ENCODE results near the gene IGSF21. TPM values are rescaled to one million over a fixed set of nuclear protein-coding genes. Genes with fewer than 3 reads are reported as not detected.

The IGSF21 gene
- total and polyA plus RNA-seq, 4 donors = 0.31 to 1.5 (median 0.88) TPM

- Histone ChIP-seq H3K4me3 (ENCODE audit: low read depth in 1 of 3, low read length in 3 of 3) (no peak overlapping the region), H3K9me3 (ENCODE audit: control insufficient read depth in 4 of 4, low read length in 3 of 4) (no peaks in the 10 kb centered on the region), H3K9ac (ENCODE audit: low read depth in 1 of 2, low read length in 2 of 2) (no peak overlapping the region), H3K4me1 (ENCODE audit: control insufficient read depth in 4 of 4, insufficient read depth in 4 of 4, low read length in 3 of 4) (peaks cover 0 to 4% (median 0%) of the 10 kb centered on the region in 4 donors), H3K27ac (ENCODE audit: low read depth in 1 of 2, low read length in 2 of 2) (no peak overlapping the region), H3K36me3 (ENCODE audit: control insufficient read depth in 4 of 4, insufficient read depth in 3 of 4, low read depth in 1 of 4, low read length in 3 of 4) (no peaks in the 10 kb centered on the region), H3K27me3 (ENCODE audit: control insufficient read depth in 4 of 4, insufficient read depth in 4 of 4, low read length in 3 of 4) (peaks cover 0 to 2% (median under 1%) of the 10 kb centered on the region in 4 donors)
- 74% methylated on average over 18 of the region's 18 CpGs for WGBS
- TF ChIP-seq SP1 (IDR thresholded peaks at IDR 0.05) (no peak), REST (IDR thresholded peaks at IDR 0.05) (no peak), FOXA2 (IDR thresholded peaks at IDR 0.05) (no peak), TAF1 (conservative IDR thresholded peaks at IDR 0.05) (no peak), RXRA (IDR thresholded peaks at IDR 0.05) (no peak), EGR1 (IDR thresholded peaks at IDR 0.05; ENCODE audit: low read depth in 2 of 2) (no peak), YY1 (IDR thresholded peaks at IDR 0.05) (no peak), GABPA (IDR thresholded peaks at IDR 0.05 in 1 of 2, conservative IDR thresholded peaks at IDR 0.05 in 1 of 2) (no peak), ATF3 (IDR thresholded peaks at IDR 0.05) (no peak), NR2F2 (IDR thresholded peaks at IDR 0.05) (no peak), FOXA1 (IDR thresholded peaks at IDR 0.05) (no peak), RAD21 (IDR thresholded peaks at IDR 0.05) (no peak), HNF4A (conservative IDR thresholded peaks at IDR 0.05) (no peak), JUND (IDR thresholded peaks at IDR 0.05) (no peak), HNF4G (IDR thresholded peaks at IDR 0.05) (no peak)
- TF ChIP-seq, protein P1, sequence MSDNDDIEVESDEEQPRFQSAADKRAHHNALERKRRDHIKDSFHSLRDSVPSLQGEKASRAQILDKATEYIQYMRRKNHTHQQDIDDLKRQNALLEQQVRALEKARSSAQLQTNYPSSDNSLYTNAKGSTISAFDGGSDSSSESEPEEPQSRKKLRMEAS (IDR thresholded peaks at IDR 0.05) = no peak
- TF ChIP-seq, protein P2, sequence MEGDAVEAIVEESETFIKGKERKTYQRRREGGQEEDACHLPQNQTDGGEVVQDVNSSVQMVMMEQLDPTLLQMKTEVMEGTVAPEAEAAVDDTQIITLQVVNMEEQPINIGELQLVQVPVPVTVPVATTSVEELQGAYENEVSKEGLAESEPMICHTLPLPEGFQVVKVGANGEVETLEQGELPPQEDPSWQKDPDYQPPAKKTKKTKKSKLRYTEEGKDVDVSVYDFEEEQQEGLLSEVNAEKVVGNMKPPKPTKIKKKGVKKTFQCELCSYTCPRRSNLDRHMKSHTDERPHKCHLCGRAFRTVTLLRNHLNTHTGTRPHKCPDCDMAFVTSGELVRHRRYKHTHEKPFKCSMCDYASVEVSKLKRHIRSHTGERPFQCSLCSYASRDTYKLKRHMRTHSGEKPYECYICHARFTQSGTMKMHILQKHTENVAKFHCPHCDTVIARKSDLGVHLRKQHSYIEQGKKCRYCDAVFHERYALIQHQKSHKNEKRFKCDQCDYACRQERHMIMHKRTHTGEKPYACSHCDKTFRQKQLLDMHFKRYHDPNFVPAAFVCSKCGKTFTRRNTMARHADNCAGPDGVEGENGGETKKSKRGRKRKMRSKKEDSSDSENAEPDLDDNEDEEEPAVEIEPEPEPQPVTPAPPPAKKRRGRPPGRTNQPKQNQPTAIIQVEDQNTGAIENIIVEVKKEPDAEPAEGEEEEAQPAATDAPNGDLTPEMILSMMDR (IDR thresholded peaks at IDR 0.05; ENCODE audit: low read depth, low read length, missing input control) = no peak
- TF ChIP-seq, protein P3, sequence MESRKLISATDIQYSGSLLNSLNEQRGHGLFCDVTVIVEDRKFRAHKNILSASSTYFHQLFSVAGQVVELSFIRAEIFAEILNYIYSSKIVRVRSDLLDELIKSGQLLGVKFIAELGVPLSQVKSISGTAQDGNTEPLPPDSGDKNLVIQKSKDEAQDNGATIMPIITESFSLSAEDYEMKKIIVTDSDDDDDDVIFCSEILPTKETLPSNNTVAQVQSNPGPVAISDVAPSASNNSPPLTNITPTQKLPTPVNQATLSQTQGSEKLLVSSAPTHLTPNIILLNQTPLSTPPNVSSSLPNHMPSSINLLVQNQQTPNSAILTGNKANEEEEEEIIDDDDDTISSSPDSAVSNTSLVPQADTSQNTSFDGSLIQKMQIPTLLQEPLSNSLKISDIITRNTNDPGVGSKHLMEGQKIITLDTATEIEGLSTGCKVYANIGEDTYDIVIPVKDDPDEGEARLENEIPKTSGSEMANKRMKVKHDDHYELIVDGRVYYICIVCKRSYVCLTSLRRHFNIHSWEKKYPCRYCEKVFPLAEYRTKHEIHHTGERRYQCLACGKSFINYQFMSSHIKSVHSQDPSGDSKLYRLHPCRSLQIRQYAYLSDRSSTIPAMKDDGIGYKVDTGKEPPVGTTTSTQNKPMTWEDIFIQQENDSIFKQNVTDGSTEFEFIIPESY (IDR thresholded peaks at IDR 0.05) = no peak
- no peak for DNase-seq (ENCODE audit: low spot score)
Observed at GRCh38 chr1:18191481-18192155, 84.0 kb downstream of the IGSF21 start.

Data from liver (tissue), 9 donors.